Measurements from ENCODE around the gene HM13. TPM values are rescaled to one million over a fixed set of nuclear protein-coding genes. Genes with fewer than 3 reads are reported as not detected.

Gene HM13
- total and polyA plus RNA-seq, 2 of the 4 experiments (the other 2 are of a cell fraction) = 53.2 to 203 TPM

DNA sequence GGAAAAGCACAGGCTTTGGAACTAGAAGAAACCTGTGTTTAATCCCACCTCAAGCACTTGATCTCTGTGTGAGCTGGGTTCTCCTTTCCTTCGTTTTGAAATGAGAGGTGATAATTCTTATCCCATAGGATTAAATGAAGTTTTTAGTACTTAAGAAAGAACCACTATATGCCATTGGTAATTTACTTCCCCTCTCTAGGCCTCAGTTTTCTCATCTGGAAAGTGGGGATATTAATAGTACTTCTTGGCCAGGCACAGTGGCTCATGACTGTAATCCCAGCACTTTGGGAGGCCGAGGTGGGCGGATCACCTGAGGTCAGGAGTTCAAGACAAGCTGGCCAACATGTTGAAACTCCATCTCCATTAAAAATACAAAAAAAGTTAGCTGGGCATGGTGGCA, 25.1 kb upstream of the HM13 start:
- Histone ChIP-seq H3K18ac (ENCODE audit: low read depth, low read length) (no peak overlapping the region), H3K56ac (ENCODE audit: extremely low read depth, insufficient read depth, low read length) (no peak overlapping the region), H3K4ac (ENCODE audit: low read depth, low read length) (no peak overlapping the region), H3K4me1 (ENCODE audit: control insufficient read depth, insufficient read depth, low read length) (no peaks in the 10 kb centered on the region), H3K27ac (ENCODE audit: insufficient read depth, low read length) (no peak overlapping the region), H3K9ac (ENCODE audit: low read depth, low read length) (no peak overlapping the region), H3K23ac (ENCODE audit: low read depth, low read length) (no peak overlapping the region), H4K20me1 (ENCODE audit: insufficient read depth, low read length) (no peaks in the 10 kb centered on the region), H4K91ac (ENCODE audit: insufficient read depth, low read depth, low read length) (no peak overlapping the region), H3K9me3 (ENCODE audit: control insufficient read depth, insufficient read depth, low read length) (no peaks in the 10 kb centered on the region), H2AK5ac (ENCODE audit: low read depth, low read length) (no peak overlapping the region), H4K5ac (ENCODE audit: low read depth, low read length) (no peak overlapping the region), H3K27me3 (ENCODE audit: control insufficient read depth, insufficient read depth, low read length) (peaks cover 10% of the 10 kb centered on the region), H2BK20ac (ENCODE audit: low read depth, low read length) (no peak overlapping the region), H2BK15ac (ENCODE audit: low read depth, low read length) (no peak overlapping the region), H2AK9ac (replicated peaks; ENCODE audit: low read depth, low read length, poor library complexity) (no peak overlapping the region), H3K4me3 (ENCODE audit: insufficient read depth, low read depth, low read length) (no peak overlapping the region), H2BK5ac (ENCODE audit: low read depth, low read length, poor library complexity, severe bottlenecking) (no peak overlapping the region), H3K14ac (replicated peaks; ENCODE audit: low read depth, low read length) (no peak overlapping the region), H2BK120ac (ENCODE audit: low read depth, low read length) (no peak overlapping the region), H4K8ac (ENCODE audit: low read depth in 2 of 2, low read length in 2 of 2) (no peak overlapping the region), H3K36me3 (ENCODE audit: control insufficient read depth, insufficient read depth, low read length) (no peaks in the 10 kb centered on the region), H3K4me2 (ENCODE audit: low read depth, low read length) (no peak overlapping the region), H3K79me1 (ENCODE audit: low read depth in 1 of 2, low read length in 2 of 2) (no peaks in the 10 kb centered on the region), H3K9me1 (ENCODE audit: insufficient read depth, low read length) (no peaks in the 10 kb centered on the region), H2AFZ (replicated peaks; ENCODE audit: low read length, poor library complexity) (no peak overlapping the region)
- in situ Hi-C loops (cut with MboI; ENCODE audit: low sequenced_read_pairs) (no loop called here), dilution Hi-C loops (cut with HindIII; ENCODE audit: low sequenced_read_pairs, unreplicated experiment) (no loop called here), intact Hi-C loops (cut with micrococcal nuclease) (no loop called here)
- ATAC-seq (ENCODE audit: low read depth) = no peak
- no peak for DNase-seq
- BruUV-seq (replicated peaks) = no TSS peak
- POLR2A ChIA-PET (ENCODE audit: unreplicated experiment) = no interaction called here
- 64% methylated on average over 2 of the region's 3 CpGs; no CpG with 5 or more reads in 1 of the 2 experiments for WGBS, 2 experiments (ENCODE audit: extremely low coverage in 2 of 2, insufficient read length in 1 of 2)
- TF ChIP-seq BHLHE40 (IDR thresholded peaks at IDR 0.05; ENCODE audit: low read depth, low read length) (no peak), RAD21 (IDR thresholded peaks at IDR 0.05; ENCODE audit: low read length) (no peak), CHD1 (IDR thresholded peaks at IDR 0.05; ENCODE audit: low read depth, low read length) (no peak), RCOR1 (IDR thresholded peaks at IDR 0.05; ENCODE audit: insufficient replicate concordance, low read length) (no peak), NFE2L2 (IDR thresholded peaks at IDR 0.05; ENCODE audit: low read depth, low read length) (no peak), POLR2A (IDR thresholded peaks at IDR 0.05; ENCODE audit: low read depth, low read length) (no peak), RFX5 (IDR thresholded peaks at IDR 0.05; ENCODE audit: low read depth, low read length) (no peak), MAFK (IDR thresholded peaks at IDR 0.05; ENCODE audit: low read depth, low read length) (no peak), CEBPB (IDR thresholded peaks at IDR 0.05; ENCODE audit: low read depth, low read length) (no peak), MXI1 (IDR thresholded peaks at IDR 0.05; ENCODE audit: borderline replicate concordance, low read depth, low read length) (no peak), SMC3 (IDR thresholded peaks at IDR 0.05; ENCODE audit: low read depth, low read length) (no peak), MAZ (IDR thresholded peaks at IDR 0.05; ENCODE audit: borderline replicate concordance, low read depth, low read length) (no peak), FOS (IDR thresholded peaks at IDR 0.05; ENCODE audit: low read depth, low read length) (no peak)
- TF ChIP-seq, protein P1, sequence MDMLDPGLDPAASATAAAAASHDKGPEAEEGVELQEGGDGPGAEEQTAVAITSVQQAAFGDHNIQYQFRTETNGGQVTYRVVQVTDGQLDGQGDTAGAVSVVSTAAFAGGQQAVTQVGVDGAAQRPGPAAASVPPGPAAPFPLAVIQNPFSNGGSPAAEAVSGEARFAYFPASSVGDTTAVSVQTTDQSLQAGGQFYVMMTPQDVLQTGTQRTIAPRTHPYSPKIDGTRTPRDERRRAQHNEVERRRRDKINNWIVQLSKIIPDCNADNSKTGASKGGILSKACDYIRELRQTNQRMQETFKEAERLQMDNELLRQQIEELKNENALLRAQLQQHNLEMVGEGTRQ (IDR thresholded peaks at IDR 0.05; ENCODE audit: low read depth, low read length) = no peak
- TF ChIP-seq, protein P2, sequence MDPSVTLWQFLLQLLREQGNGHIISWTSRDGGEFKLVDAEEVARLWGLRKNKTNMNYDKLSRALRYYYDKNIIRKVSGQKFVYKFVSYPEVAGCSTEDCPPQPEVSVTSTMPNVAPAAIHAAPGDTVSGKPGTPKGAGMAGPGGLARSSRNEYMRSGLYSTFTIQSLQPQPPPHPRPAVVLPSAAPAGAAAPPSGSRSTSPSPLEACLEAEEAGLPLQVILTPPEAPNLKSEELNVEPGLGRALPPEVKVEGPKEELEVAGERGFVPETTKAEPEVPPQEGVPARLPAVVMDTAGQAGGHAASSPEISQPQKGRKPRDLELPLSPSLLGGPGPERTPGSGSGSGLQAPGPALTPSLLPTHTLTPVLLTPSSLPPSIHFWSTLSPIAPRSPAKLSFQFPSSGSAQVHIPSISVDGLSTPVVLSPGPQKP (IDR thresholded peaks at IDR 0.05; ENCODE audit: borderline replicate concordance, low read depth, low read length) = no peak
- TF ChIP-seq, protein P3, sequence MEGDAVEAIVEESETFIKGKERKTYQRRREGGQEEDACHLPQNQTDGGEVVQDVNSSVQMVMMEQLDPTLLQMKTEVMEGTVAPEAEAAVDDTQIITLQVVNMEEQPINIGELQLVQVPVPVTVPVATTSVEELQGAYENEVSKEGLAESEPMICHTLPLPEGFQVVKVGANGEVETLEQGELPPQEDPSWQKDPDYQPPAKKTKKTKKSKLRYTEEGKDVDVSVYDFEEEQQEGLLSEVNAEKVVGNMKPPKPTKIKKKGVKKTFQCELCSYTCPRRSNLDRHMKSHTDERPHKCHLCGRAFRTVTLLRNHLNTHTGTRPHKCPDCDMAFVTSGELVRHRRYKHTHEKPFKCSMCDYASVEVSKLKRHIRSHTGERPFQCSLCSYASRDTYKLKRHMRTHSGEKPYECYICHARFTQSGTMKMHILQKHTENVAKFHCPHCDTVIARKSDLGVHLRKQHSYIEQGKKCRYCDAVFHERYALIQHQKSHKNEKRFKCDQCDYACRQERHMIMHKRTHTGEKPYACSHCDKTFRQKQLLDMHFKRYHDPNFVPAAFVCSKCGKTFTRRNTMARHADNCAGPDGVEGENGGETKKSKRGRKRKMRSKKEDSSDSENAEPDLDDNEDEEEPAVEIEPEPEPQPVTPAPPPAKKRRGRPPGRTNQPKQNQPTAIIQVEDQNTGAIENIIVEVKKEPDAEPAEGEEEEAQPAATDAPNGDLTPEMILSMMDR (conservative IDR thresholded peaks at IDR 0.05; ENCODE audit: low read depth, low read length) = no peak
- CTCF ChIA-PET = interaction anchor here (0.8 to 2.3 kb wide), 2 partner anchors 14 to 28 kb away, joined by 7 to 9 read pairs; no protein-coding TSS in a partner anchor

Measured in IMR-90 (cell line).